Activated CD4-positive, alpha-beta T cell treated with anti-CD3 and anti-CD28 coated beads for 24 hours (primary cell): ENCODE data around the gene MMS22L.

Experiments used
- DNase-seq, 2 donors: peaks; one replicate each; pipeline ENCODE4 v3.0.0-alpha.2; 2020; ENCODE audit warnings: low read depth in 2 of 2

MMS22L gene

DNA sequence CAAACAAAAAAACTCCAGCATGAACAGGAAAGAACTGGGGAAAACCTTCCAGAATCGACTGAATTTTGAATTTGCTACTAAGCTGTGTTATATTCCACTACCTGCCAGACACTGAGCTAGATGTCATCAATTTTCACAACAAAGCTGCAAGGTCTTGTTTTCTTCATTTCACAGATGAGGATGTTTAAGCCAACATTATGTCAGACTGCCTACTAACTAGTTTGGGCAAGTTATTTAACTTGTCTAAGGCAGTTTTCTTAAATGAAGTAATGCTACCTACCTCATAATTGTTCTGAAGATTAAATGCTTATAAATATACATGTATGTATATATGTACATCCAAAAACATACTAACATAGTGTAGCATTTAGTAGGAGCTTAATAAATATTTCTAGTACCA lies 144.4 kb downstream of the MMS22L start:
- no peak for DNase-seq

DNA sequence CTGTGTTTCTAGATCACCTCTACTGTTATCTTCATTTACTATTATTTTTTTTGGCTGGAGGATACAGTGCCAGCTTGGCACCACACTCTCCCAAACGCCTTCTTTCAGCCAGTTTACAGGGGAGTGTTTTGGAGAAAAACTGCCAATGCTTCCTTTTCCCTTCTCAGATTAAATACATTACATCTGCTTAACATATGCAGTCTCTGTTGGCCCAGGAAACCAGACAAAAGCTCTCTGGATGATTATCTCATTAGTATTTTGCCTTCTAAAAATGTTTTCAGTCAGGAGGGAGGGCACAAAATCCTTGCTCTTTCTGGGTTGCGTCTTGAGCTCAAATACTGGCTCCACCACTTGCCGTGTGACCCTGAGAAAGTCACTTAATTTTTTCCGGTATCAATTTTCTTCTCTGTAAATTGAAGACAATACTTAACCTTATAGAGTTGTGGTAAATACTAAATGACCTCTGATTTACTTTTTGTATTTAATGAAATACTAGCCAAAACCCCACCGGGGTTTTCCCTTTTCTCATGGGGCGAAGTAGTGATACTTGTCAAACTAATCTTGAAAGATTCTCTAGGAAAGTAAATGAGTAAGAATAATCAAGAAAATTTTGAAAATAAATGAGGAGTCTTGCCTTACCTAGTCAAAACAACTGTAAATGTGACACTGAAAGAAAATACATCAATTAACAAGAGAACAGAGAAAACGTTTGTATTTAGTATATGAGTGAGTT lies 146.2 kb downstream of the MMS22L start:
- no peak for DNase-seq

DNA sequence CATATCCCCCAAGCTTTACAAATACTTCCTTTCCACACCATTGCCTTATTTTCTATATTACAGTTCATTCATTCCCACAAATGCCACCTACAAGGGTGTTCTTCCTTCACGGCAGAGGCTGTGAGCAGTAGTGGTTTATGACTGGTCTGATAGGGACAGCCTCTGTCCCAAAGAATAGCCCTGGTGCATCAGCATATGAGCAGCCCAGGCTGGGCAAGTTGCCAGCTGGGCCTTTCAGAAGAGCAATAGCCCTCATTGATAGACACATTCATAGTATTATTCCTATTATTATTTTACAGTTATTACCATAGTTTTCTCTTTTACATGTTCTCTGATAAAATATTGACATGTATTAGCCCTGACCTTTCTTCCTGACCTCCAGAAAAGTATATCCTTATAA lies 149.9 kb downstream of the MMS22L start:
- no peak for DNase-seq

DNA sequence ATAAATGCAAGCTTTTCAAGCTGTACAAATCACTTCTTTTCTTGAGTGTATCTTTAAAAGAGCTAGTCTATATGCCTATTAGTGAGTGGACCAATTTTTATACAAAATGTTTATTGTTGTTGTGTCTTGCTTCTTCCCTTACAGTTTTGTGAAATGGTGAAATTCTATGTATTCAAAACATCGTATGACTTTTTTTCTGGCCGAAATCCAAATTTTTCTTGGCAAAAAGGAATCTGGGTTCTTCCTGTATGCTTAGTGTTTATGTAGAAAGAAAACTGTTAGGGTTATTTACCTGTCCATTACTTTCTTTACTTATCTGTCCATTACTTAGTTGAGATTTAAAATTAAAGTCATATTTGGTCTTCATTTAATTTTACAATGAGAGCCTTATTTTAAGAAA lies 153.9 kb downstream of the MMS22L start:
- DNase-seq, result no peak

DNA sequence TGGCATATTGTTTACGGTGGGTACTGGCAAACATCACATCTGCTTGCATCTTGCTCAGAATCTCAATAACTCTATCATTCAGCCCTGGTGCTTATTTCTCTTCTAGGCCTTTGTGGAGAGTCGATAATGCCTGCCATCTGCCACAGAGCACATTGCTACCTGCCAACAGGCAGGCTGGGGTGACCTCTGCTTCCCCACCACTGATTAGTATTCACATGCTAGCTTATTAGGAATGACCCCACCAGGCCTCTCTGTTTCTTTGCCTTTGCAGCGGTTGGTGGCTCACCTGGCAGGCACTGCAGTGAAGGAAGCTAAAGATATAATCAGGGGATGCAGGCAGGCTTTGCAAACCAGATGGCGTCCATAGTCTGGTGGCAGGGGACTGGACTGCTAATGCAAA lies 154.5 kb downstream of the MMS22L start:
- DNase-seq, result no peak

DNA sequence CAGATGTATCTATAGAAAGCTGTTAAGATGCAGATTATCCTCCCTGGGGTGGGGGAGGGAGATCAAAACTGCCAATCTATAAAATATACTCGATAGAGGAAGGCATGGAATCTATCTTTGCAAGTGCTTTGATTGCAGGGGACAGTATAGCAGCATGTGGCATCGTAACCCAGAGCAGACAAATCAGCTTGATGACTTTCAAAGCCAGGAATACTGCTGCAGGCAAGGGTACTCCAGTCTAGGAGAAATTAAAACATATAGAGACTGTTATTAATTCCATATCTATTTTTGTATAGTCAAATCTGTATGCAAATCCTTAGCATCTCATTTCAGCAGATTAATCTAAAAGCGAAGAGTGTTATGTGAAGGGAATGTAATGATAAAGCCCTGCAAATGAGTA lies 159.4 kb downstream of the MMS22L start:
- DNase-seq, result no peak

DNA sequence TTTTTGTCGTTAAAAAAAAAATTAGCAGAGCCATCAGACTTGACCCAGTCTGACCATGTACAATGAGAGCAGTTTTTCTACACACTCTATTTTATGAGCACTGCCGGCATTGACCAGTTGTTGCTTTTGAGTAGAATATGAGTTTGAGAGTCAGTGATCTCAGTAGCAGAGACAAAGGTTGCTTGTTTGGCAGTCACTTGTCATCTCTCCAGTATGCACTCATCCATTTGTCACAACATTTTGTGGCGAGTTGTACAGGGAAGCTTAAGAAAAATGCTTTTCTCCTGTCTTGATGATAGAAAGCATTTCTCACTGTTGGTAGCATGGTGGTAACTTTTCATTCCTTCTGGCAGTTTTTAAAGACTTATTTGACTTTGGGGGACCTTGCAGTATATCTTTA lies 159.9 kb downstream of the MMS22L start:
- no peak for DNase-seq

DNA sequence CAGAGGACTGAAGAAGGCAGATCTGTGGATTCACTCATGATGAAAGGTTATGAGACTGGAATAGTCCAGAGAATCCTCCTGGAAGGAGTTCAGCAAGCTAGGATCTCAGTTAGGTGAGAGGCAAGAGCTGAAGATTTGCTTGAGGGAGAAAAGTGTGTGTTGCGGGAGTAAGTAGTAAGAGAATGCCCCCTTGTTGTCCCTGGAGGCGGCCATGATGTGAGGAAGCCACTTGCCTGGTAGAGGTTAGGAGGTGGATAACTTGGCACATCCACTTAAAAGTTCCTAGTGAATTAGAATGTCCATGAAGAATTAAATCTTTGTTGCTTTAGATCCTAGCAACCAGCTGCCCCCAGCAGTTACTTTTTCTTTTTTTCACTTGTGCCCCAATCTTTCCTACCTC lies 162.5 kb downstream of the MMS22L start:
- DNase-seq, result no peak

DNA sequence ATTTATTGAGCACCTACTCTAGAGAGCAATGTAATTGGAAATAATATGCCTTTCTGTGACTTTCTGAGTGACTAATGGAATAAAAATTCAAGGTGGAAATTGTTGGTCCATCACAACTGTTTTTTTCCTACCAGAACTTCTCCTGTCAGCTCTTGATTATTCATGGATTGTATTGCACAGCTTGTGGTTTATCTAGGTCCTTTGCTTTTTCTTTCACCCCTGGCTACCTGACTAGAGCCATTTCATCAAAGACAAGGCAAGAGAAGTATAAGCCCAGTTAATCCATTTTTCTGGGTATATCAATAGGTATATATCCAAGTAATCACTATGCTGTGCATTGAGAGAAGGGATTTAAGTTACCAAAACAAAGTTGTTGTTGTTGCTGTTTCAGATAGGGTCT lies 168.4 kb downstream of the MMS22L start:
- DNase-seq, result no peak

DNA sequence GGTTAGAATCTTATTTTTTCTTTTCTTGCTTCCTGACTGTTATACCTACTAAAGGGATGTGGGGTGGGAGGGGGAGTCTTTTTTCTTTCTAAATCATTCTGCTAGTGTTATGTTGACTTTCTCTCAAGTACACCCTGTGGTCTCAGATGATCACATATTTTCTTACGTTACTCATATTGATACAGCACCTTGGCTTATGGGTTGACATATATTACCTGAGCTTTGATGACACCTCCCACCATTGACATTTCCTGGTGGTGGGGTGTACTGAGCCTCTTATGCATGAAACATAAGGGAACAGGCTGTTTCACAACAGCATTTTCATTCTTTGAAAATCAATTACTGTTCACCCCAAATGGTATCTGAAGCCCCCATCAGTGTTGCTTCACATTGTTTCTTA lies 169.8 kb downstream of the MMS22L start:
- no peak for DNase-seq

DNA sequence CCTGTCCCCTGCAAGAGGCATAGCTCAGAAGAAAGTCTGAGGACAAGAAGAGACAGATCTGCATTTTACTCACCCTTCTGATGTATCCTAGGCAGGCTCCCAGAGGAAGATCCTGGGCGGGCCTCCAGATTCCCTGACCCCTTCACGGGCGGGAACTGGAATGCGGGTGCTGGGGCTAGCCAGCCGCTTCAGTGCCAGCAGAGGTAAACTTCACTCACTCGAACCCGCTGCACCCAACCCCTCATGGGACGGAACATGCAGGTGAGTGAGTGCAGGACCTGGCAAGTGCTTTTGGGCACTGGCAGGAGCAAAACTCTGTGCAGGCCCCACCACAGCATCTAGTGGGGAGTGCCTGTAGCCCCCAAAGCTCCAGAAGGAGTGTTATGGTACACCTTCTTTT lies 171.8 kb downstream of the MMS22L start:
- no peak for DNase-seq

DNA sequence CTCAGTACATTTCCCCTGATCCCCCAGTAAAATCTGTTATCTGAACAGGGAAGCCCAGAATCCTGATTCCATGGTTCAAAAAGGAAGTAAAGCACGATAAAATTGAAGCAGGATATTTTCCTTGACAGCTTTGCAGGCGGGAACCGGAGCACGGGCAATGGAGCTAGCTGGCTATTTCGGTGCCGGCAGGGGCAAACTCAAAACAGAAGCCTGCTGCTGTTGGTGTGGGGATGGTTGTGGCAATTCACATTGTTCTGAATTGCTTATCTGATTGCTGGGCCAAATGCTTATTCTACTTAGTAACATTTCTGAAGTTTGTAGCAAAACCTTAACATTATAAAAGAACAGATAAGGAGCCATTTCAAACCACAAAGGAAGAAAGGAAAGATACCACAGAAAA lies 172.4 kb downstream of the MMS22L start:
- no peak for DNase-seq

DNA sequence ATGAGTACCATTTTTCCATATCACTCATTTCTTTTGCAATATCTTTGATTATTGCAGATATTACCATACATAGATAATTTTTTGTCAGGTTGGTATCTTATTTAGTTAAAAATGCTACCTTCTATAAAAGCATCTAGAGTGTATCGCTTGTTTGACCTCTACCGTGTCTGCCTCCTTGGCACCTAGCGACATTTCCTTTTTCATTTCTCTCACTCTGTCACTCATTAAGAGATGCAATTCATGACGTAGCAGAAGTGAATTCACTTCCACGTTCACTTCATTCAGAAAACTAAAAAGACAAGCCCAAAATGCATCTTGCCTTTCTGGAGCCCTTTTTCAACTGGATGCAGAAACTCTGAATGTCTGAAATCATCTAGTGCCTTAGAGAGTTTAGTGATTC lies 172.9 kb downstream of the MMS22L start:
- DNase-seq, result no peak

DNA sequence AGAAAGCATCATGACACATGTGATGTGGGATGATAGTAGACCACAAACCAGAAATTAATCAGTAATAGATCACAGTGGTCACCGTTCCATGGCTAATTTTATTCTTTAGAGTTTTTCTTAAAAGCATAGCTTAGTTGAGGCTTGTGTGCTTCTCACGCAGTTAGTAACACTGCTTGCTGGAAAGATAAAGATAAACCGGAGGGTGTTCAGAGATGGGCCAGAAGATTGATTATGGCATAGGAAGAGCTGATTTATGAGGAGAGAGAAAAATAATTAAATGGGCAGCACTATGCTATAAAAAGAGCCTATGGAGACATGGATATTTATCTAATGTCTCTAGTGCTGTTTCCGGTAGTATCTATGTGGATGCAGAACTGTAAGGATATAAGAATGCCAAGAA lies 173.6 kb downstream of the MMS22L start:
- DNase-seq, result no peak

DNA sequence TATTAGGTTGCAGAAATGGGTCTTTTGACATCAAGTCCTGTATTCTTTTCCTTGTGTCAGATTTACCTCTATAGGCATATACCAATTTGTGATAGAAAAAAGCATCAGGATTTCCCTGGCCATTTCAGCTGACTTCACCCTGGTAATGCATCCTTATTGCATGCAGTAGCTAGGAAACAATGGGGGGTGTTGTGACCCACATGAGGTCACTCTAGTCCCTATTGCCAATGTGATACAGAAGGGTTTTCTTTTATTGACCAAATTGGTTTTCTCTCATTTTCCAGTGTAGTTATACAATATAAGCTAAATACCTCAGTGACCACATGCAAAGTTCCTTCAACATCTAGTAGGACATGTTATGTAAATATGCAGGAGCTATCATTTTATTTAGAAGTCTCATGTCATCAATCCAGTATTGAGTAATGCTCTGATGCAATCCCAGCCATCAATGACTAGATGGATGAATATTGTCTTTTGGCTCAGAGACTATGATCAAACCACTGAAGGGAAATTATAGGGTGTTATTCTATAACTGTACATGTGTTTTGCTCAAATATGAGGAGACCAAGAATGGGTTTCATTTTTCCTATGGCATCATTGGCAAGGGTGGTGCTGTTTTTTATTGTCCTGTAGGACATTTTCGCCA lies 180.7 kb downstream of the MMS22L start:
- DNase-seq, result no peak

DNA sequence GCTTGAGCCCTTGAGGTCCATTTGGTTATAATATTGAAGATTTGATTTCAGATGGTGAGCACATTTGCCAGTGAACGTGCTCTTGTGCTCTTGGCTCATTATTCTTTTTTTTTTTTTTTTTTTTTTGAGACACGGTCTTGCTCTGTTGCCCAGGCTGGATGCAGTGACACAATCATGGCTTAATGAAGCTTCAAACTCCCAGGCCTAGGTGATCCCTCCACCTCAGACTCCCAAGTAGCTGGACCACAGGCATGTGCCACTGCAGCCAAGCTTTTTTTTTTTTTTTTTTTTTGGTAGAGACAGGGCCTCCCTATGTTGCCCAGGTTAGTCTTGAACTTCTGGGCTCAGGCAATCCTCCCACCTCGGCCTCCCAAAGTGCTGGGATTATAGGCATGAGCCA lies 182.3 kb downstream of the MMS22L start:
- no peak for DNase-seq

DNA sequence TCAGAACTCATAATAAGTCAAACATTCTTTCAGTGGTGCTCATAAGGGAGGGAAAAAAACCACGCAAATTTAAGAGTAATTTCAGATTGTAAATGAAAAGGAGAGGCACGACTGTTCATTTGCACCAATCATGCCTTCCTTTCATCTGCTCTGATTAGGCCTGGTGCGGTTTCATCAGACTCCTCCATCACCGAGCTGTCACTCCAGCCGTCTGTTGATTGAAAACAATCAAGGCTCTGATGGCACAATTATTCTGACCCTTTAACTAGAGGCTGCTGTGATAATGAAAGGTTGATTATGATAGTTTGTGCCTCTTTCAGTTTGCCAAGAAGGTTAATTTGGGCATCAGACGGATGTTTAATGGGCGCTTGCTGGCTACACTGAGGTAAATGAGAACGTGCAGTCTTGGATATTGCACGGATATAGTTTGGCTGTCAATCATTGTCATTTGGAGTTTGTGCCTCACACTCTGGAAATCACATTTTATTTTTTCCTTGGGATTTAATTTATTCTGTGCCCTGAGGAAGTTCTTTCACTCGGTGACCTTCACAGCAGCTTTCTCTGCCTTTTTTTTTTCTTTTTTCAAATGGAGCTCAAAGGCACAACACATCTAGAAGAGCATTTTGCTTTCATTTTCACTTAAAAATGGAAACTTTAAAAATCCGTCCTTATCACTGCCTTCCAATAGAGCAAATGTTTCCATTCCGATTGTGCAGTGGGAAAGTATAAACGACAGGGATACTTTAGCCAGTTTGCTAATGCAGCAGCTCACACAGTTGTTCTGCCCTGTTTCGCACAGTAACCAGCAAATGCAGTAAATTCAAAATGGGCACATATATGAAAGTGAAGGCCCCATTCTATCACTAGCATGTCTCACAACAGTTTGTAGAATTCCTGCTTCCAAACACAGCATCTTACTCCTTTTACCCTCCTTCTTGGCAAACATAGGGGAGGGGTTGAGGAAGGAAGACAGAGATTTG lies 185.7 kb downstream of the MMS22L start:
- no peak for DNase-seq

DNA sequence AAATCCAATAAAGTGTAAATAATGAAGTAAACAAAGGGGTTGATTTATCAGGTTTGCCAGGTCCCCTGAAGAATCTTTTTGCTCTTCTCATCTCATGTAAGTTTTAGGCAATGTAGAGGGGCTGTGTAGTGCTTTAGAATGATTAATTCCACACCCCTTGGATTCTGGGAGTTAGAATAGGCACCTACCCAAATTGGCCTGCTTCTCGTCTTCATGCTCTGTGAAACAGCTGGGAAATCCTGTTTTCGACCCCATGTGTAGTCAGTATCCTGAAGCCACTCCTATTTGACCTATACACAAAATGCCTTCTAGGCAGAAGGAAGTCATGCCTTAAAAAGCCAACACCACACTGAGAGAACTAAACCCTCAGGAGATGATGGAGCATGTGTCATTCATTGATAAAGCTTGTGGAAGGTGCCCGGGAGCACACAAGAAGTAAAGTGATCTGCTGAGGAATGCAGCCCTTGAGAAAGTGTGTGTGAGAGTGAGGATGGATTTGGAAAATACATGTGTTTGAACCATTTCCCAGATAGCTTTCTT lies 187.6 kb downstream of the MMS22L start:
- no peak for DNase-seq

DNA sequence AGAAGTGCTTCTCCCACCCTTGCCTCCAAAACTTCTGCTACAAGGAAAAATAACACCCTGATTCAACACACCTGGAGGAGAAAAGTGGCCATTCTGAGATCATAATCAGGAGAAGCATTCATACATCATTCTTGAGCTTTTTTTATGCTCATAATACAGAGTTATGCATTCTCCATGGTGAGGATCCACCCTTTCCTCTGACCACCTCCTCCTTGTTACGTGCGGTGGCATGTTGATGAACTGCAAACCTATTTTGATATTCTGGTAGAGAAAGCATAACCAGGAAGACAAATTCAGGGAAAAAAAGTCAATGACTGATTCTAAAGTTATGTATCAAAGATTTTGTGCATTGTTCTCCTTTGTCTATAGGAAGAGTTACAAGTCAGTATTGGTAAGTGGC lies 188.6 kb downstream of the MMS22L start:
- DNase-seq, result no peak

DNA sequence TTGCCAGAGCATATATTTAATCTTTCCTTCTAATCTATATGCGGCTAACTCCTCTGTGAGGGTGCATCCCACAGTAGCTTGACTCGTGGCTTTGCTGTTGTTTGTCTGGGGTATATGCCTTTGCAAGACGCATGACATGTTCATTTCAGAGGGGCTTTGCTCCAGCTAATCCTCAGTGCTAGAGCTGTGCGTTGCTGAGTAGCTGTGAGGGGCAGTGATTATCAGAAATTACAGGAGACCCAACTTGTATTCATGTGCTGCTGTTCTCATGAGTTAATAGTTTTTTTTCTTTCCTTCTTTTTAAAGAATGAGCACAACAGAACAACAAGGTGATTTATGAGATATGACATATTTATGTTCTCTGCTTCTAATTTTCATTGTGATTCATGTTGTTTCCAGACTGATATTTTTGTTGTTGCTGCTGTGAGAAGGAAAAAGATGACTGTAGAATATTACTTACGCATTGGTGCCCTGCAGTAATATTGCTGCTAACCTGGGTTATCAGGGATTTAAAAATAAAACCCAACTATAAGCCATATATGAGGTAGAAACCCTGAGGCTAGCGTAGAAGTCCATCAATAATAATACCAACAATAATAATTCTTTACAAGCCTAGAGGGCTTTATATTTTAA lies 190.2 kb downstream of the MMS22L start:
- DNase-seq, result no peak
